Measurements from ENCODE around the gene ROPN1L. TPM values are rescaled to one million over a fixed set of nuclear protein-coding genes. Genes with fewer than 3 reads are reported as not detected.

ROPN1L gene
- total and polyA plus RNA-seq, 10 of the 15 experiments (the other 5 are each of a cell fraction or from before 2014, with no cell fraction given) = 0.07 to 0.38 (median 0.22) TPM; not detected in 6

GRCh38 chr5:10403829-10404228, 37.9 kb upstream of the ROPN1L start:
- H3K4me1 ChIP-seq (ENCODE audit: control insufficient read depth, insufficient read depth, low read length) = peaks cover 10% of the 10 kb centered on the region; the same call in 1 of the 2 replicates
- no peak overlapping the region for H3K4me3 ChIP-seq
- ChIA-PET SMC1A (ENCODE audit: uncharacterized antibody, unreplicated experiment) (interaction anchor here (0.9 kb wide), 1 partner anchor 16 kb away, joined by 3 read pairs; no protein-coding TSS in a partner anchor), RAD21 (ENCODE audit: unreplicated experiment) (no interaction called here), POLR2A (no interaction called here), CTCF (interaction anchor here (1.0 kb wide), 1 partner anchor 120 kb away, joined by 3 read pairs; no protein-coding TSS in a partner anchor)
- FAIRE-seq = no peak
- no peak overlapping the region for H2AFZ ChIP-seq (ENCODE audit: control insufficient read depth, low read depth, low read length)
- in situ Hi-C loops (cut with MboI) (no loop called here), intact Hi-C loops (cut with micrococcal nuclease; ENCODE audit: unreplicated experiment) (loop anchor here (5.0 kb wide), 1 partner anchor 47 kb away; no protein-coding TSS in a partner anchor)
- TF ChIP-seq SP1 (IDR thresholded peaks at IDR 0.05; ENCODE audit: low read depth, low read length) (no peak), BACH1 (IDR thresholded peaks at IDR 0.05; ENCODE audit: borderline replicate concordance) (no peak), NBN (IDR thresholded peaks at IDR 0.05) (no peak), ELK1 (IDR thresholded peaks at IDR 0.05; ENCODE audit: low read depth, low read length) (no peak), BCL3 (IDR thresholded peaks at IDR 0.05; ENCODE audit: borderline replicate concordance, insufficient read depth, low read depth, low read length, poor library complexity, severe bottlenecking) (no peak), POLR2A (IDR thresholded peaks at IDR 0.05; ENCODE audit: low read depth, low read length) (no peak), ZNF24 (IDR thresholded peaks at IDR 0.05) (no peak), EZH2 (IDR thresholded peaks at IDR 0.05; ENCODE audit: borderline replicate concordance, control insufficient read depth, low read depth, low read length) (no peak), JUNB (IDR thresholded peaks at IDR 0.05) (no peak), KAT2A (conservative IDR thresholded peaks at IDR 0.05; ENCODE audit: control insufficient read depth, low read depth, low read length) (no peak), MTA2 (IDR thresholded peaks at IDR 0.05; ENCODE audit: low read depth) (no peak)
- TF ChIP-seq, protein P1, sequence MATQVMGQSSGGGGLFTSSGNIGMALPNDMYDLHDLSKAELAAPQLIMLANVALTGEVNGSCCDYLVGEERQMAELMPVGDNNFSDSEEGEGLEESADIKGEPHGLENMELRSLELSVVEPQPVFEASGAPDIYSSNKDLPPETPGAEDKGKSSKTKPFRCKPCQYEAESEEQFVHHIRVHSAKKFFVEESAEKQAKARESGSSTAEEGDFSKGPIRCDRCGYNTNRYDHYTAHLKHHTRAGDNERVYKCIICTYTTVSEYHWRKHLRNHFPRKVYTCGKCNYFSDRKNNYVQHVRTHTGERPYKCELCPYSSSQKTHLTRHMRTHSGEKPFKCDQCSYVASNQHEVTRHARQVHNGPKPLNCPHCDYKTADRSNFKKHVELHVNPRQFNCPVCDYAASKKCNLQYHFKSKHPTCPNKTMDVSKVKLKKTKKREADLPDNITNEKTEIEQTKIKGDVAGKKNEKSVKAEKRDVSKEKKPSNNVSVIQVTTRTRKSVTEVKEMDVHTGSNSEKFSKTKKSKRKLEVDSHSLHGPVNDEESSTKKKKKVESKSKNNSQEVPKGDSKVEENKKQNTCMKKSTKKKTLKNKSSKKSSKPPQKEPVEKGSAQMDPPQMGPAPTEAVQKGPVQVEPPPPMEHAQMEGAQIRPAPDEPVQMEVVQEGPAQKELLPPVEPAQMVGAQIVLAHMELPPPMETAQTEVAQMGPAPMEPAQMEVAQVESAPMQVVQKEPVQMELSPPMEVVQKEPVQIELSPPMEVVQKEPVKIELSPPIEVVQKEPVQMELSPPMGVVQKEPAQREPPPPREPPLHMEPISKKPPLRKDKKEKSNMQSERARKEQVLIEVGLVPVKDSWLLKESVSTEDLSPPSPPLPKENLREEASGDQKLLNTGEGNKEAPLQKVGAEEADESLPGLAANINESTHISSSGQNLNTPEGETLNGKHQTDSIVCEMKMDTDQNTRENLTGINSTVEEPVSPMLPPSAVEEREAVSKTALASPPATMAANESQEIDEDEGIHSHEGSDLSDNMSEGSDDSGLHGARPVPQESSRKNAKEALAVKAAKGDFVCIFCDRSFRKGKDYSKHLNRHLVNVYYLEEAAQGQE (IDR thresholded peaks at IDR 0.05; ENCODE audit: low read depth, low read length) = no peak
- TF ChIP-seq, protein P2, sequence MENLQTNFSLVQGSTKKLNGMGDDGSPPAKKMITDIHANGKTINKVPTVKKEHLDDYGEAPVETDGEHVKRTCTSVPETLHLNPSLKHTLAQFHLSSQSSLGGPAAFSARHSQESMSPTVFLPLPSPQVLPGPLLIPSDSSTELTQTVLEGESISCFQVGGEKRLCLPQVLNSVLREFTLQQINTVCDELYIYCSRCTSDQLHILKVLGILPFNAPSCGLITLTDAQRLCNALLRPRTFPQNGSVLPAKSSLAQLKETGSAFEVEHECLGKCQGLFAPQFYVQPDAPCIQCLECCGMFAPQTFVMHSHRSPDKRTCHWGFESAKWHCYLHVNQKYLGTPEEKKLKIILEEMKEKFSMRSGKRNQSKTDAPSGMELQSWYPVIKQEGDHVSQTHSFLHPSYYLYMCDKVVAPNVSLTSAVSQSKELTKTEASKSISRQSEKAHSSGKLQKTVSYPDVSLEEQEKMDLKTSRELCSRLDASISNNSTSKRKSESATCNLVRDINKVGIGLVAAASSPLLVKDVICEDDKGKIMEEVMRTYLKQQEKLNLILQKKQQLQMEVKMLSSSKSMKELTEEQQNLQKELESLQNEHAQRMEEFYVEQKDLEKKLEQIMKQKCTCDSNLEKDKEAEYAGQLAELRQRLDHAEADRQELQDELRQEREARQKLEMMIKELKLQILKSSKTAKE (IDR thresholded peaks at IDR 0.05; ENCODE audit: low read depth, poor library complexity, severe bottlenecking) = no peak
- H3K79me2 ChIP-seq (ENCODE audit: control insufficient read depth, insufficient read depth, low read length) = no peaks in the 10 kb centered on the region
- no peak for ATAC-seq
- no peaks in the 10 kb centered on the region for H3K9me3 ChIP-seq (replicated peaks; ENCODE audit: control insufficient read depth, insufficient read depth, low read length)
- no peak overlapping the region for H3K4me2 ChIP-seq (ENCODE audit: control insufficient read depth, insufficient read depth)
- H3K36me3 ChIP-seq (ENCODE audit: control insufficient read depth in 2 of 2, insufficient read depth in 2 of 2, low read length in 1 of 2) = peaks cover 9 to 20% of the 10 kb centered on the region in 2 experiments
- no peak overlapping the region for H3K9ac ChIP-seq (ENCODE audit: control insufficient read depth, insufficient read depth, low read length)
- H3K27me3 ChIP-seq (replicated peaks in 1 of 2; ENCODE audit: control insufficient read depth in 2 of 2, insufficient read depth in 2 of 2, low read length in 1 of 2) = no peaks in the 10 kb centered on the region
- H4K20me1 ChIP-seq (ENCODE audit: control insufficient read depth, insufficient read depth) = no peaks in the 10 kb centered on the region
- 100% methylated on average over 1 of the region's 1 CpG for WGBS (ENCODE audit: insufficient coverage, insufficient replicate concordance, low lambda C conversion rate, missing lambda C conversion rate)
- BruUV-seq (replicated peaks) = no TSS peak
- DNase-seq (ENCODE audit: low read depth, low spot score) = no peak
- no peak overlapping the region for H3K27ac ChIP-seq (ENCODE audit: control insufficient read depth, insufficient read depth)

All from GM12878 (cell line).